Retinal pigment epithelial cell (primary cell): ENCODE measurements around the gene CHGA.

Experiments used
- DNase-seq: peaks from one replicate; pipeline ENCODE4 v3.0.0-alpha.2; 2010; ENCODE audit warnings: low read depth
- H3K4me3 ChIP-seq: 2 replicates; pipeline ENCODE4 v1.5.1; 2011; ENCODE audit warnings: mild to moderate bottlenecking, low read length, control low read depth, moderate library complexity
- CTCF ChIP-seq: conservative IDR thresholded peaks from 2 replicates; pipeline ENCODE4 v1.5.1; 2011; ENCODE audit warnings: low read depth, low read length, control low read depth, inconsistent platforms

CHGA gene

GRCh38 chr14:92936085-92936484 lies 13.1 kb downstream of the CHGA start:
- no peak overlapping the region for H3K4me3 ChIP-seq
- no peak for TF ChIP-seq CTCF
- no peak for DNase-seq

GRCh38 chr14:92937051-92937937 lies 14.3 kb downstream of the CHGA start:
- no peak for DNase-seq
- H3K4me3 ChIP-seq, result no peak overlapping the region
- TF ChIP-seq CTCF, result no peak

DNA sequence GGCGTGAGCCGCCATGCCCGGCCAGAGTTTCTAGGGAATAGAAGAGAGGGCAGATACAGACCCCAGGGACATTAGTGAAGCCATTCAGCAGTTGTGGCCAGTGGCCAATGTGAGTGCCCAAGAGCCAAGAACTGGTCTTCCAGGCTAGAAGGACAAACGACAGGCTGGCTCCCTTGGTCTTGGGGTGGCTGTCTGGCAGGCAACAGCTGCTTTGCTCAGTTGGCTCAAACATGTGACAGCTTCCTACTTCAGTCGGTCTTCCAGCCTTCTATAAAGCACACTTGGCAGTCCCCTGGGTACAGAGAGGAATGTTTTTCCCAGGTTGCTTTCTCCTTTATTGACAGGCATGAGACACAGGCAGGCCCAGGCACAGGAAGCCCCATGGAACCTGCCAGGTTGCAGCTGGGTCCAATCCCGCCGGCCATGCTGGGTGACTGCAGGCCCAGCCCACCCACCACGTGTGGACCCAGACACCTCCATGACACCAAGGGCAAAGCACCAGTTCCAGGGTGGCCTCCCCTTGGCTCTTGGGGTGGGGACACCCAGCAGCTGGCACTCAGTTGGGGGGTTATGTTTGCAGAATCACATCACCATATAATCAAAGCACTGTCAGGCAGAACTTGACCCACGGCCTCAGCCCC lies 15.4 kb downstream of the CHGA start:
- TF ChIP-seq CTCF, result no peak
- H3K4me3 ChIP-seq, result no peak overlapping the region
- DNase-seq, result no peak

DNA sequence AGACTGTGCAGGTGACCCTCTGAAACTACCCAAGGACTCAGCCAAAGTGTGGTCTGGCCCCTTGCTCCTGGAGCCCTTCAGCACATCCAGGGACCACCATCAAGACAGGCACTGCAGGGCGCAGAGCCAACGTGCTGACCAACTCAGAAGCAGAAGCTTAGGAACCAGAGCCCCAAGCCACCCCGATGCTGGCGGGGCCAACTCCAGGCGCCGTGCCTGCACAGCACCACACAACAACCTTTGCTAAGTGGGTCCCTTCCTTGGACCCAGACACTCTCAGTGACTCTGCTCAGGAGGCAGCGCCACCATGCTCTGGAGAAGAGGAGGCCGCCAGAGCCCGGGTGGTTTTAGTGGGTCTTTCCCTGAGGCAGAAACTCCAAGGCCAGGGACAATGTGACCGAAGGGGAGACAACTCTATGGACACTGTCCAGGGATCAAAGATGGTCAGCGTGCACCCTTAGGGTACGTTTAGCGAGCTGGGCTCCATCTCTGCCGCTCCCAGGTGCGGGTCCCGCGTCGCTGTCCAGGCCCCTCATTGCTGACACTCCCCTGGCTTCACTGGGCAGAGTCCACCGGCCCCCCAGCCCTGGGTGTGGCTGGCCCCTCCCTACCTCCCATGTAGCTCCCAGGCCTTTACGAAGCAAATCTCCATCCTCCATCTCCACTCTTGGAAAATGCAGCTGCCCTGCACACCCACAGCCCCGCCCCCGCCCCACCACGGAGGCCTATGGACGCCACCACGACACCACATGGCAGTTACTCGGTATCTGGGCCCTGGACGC lies 16.1 kb downstream of the CHGA start:
- no peak for DNase-seq
- no peak for TF ChIP-seq CTCF
- no peak overlapping the region for H3K4me3 ChIP-seq

GRCh38 chr14:92939699-92940098 lies 16.7 kb downstream of the CHGA start:
- TF ChIP-seq CTCF, result no peak
- no peak for DNase-seq
- H3K4me3 ChIP-seq, result no peak overlapping the region

DNA sequence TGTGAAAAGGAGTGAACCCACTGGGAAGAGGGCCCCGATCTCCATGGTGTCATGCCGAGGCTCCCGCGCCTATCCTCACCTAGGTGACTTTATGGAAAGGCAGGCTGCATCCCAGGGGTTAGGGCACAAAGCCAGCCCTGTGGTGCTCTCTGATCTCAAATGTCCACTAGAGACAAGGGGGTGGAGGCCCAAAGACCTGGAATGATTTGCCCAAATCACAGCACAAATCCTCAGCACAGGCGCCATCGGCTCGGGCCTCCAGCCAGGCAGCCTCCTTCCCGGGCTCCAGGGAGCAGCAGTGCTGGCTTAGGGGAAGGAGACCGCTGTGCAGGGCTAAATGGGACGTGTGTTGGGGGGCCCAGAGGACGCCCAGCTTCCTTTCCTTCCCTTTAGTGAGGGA lies 17.6 kb downstream of the CHGA start:
- no peak overlapping the region for H3K4me3 ChIP-seq
- TF ChIP-seq CTCF, result no peak
- no peak for DNase-seq
